Measurements from ENCODE around the gene CASK. TPM values are rescaled to one million over a fixed set of nuclear protein-coding genes. Genes with fewer than 3 reads are reported as not detected.

The CASK gene
- total RNA-seq, 1 donor from 2014 or later: 15.1 TPM

DNA sequence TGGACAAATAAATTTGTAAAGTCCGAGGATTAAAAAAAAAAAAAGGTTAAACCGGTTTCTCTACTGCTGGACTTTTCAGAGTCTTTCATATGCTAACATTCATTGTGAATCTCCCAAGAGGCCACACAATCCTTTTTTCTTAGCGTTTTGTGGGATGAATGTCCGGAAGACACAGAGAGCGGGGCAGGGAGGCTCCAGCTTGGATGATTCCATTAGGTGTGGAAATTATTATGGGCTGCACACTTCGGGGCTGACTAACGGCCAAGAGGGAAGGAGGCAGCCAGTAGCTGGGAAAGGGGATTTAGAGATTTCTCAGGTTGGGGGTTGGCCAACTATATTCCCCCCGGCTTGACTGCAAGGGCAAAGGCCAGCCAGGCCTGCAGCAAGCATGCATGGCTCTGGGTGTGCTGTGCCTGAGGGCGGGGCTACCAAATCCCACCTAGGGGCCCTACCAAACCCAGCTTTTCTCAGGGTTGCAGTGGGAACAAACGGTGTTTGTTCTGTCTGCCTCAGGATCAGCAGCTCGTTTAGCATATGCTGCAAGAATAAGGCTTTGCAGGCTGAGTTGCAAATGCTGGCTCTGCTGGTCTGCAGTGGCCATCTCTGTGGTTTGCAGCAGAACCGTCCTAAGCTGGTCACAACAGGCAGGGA is 447.6 kb downstream of the CASK start:
- DNase-seq (ENCODE audit: low read depth, low spot score): no peak

- DNase-seq (ENCODE audit: low read depth, low spot score): no peak
These were observed 448.2 kb downstream of the CASK start for GRCh38 chrX:41475191-41475590.

DNA sequence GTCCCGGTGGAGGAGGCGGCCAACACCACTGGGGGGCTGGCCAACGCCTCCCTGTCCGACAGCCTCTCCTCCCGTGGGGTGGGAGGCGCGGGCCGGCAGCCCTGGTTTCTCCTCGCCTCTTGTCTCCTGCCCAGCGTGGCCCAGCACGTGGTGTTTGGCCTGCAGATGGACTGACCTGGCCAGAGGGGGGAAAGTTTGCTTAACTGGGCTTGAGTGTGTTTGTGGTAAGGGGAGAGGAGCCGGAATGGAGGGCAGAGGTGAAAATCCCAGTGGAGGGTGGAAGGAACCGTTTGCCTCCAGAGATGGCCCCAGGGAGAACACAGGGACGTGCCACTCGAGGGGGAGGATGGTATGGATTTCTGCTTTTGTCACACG is 448.6 kb downstream of the CASK start:
- DNase-seq (ENCODE audit: low read depth, low spot score): no peak

- no peak for DNase-seq (ENCODE audit: low read depth, low spot score)
These were observed 449.2 kb downstream of the CASK start for GRCh38 chrX:41473936-41474725.

- no peak for DNase-seq (ENCODE audit: low read depth, low spot score)
These were observed 451.0 kb downstream of the CASK start for GRCh38 chrX:41472231-41472815.

DNA sequence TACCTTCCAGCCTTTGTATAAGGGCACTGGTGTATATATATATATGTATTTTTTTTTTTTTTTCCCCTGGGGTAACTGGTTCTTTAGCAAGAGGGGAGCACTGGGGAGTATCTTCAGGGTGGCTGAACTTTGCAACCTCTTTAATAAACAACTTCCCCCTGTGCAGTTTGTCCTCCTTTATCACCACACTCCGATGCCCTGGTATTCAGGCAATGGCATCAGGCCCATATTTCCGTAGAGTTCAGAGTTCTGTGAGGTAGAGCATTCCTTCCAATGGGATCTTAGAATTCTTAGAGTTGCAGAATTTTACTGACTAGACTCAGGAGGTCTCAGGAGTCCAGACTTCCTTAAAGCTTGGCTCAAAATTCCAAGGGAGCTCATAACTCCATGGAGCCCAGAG is 451.6 kb downstream of the CASK start:
- no peak for DNase-seq (ENCODE audit: low read depth, low spot score)

DNA sequence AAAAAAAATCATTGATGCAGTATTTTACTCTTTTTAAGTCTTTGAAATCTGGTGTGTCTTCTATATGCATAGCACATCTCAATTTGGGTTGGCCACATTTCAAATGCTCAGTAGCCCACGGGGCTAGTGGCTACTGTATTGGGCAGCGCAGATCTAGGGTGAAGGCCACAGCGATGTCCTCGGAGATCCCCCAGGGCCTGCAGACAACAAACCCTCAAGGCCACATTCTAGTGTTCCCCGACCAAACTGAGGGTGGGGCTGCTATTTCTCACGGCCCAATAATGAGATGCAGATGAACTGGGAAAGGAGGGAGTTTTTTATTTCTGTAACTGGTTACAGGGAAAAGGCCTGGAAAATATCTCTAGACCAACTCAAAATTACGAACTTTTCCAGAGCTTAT is 452.6 kb downstream of the CASK start:
- no peak for DNase-seq (ENCODE audit: low read depth, low spot score)

DNA sequence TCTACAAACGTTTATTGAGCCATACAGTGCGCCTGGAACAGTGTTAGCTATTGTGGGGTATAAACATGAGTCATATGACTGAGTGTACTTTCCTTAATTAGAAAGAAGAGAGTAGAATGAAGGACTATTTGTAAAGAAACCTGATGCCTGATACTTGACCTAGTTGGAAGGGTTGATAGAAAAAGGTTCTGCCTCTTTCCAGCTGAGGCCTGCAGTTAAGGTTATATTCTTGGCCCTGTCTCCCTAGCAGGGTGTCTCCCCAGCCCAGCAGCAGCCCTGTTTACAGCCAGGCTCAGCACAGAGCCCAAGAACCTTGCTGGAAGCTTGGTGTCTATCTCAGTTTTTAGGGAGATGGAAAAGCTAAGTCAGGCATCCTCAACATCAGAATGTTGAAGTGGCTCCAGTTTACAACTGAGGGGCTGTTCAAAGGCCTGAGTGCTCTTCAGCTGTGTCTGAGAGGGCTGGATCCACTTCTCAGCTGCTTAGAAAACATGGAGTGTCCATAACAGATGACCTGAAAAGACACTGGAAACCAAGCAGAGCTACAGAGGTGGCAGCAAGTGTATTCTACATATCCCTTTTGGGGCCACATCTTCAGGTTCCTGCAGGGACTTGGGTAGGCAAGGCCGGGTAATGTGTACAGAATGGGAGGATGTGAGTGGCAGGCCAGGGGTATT is 454.6 kb downstream of the CASK start:
- no peak for DNase-seq (ENCODE audit: low read depth, low spot score)

Other genes starting within 250 kb of the CASK start
- not detected in 2 replicates for gene GPR34, start 234.6 kb downstream of the CASK start, total RNA-seq
- gene GPR82, start 199.4 kb downstream of the CASK start, total RNA-seq: not detected in 2 replicates

All from pulmonary artery endothelial cell (primary cell).